Ectodermal cell (in vitro differentiated cells): Measurements from ENCODE around the gene TBC1D22A.

Experiments used
- H3K27ac ChIP-seq: 2 replicates; pipeline ENCODE4 v1.7.0; 2013; ENCODE audit warnings: mild to moderate bottlenecking, low read depth, low read length; ENCODE audit not compliant: insufficient read depth, poor library complexity, severe bottlenecking
- H3K27me3 ChIP-seq: 2 replicates; pipeline ENCODE4 v1.7.0; 2013; ENCODE audit warnings: mild to moderate bottlenecking, low read length; ENCODE audit not compliant: insufficient read depth, control insufficient read depth, poor library complexity, severe bottlenecking
- H3K36me3 ChIP-seq: one replicate; pipeline ENCODE4 v1.7.0; 2013; ENCODE audit warnings: low read length; ENCODE audit not compliant: control insufficient read depth, insufficient read depth
- H3K4me1 ChIP-seq: one replicate; pipeline ENCODE4 v1.7.0; 2013; ENCODE audit warnings: low read length; ENCODE audit not compliant: control insufficient read depth, insufficient read depth
- H3K4me3 ChIP-seq: 2 replicates; pipeline ENCODE4 v1.7.0; 2013; ENCODE audit warnings: low read depth, low read length, control low read depth; ENCODE audit not compliant: insufficient read depth
- H3K9me3 ChIP-seq: 2 replicates; pipeline ENCODE4 v1.7.0; 2013; ENCODE audit warnings: mild to moderate bottlenecking, low read length, moderate library complexity; ENCODE audit not compliant: control insufficient read depth
- WGBS, 2 experiments: methylation state at CpG; one replicate each; pipeline ENCODE4 v1.1.7; 2013; ENCODE audit warnings: missing lambda C conversion rate in 2 of 2; 5-methylcytosine and 5-hydroxymethylcytosine counted together

Gene TBC1D22A

GRCh38 chr22:47016631-47017030 is 254.2 kb downstream of the TBC1D22A start:
- Histone ChIP-seq H3K27ac (no peak overlapping the region), H3K27me3 (no peaks in the 10 kb centered on the region), H3K9me3 (peaks cover 3% of the 10 kb centered on the region), H3K4me1 (no peaks in the 10 kb centered on the region), H3K36me3 (no peaks in the 10 kb centered on the region), H3K4me3 (no peak overlapping the region)
- 91 to 94% methylated on average over 22 of the region's 22 CpGs for WGBS, 2 experiments

GRCh38 chr22:47017245-47017644 is 254.8 kb downstream of the TBC1D22A start:
- Histone ChIP-seq H3K27ac (no peak overlapping the region), H3K9me3 (peaks cover 3% of the 10 kb centered on the region), H3K36me3 (no peaks in the 10 kb centered on the region), H3K4me3 (no peak overlapping the region), H3K4me1 (no peaks in the 10 kb centered on the region), H3K27me3 (no peaks in the 10 kb centered on the region)
- WGBS, 2 experiments = 87 to 88% methylated on average over 13 of the region's 13 CpGs

GRCh38 chr22:47018010-47018910 is 255.8 kb downstream of the TBC1D22A start:
- H3K27me3 ChIP-seq = no peaks in the 10 kb centered on the region
- H3K36me3 ChIP-seq = no peaks in the 10 kb centered on the region
- H3K9me3 ChIP-seq = peaks cover 3% of the 10 kb centered on the region
- H3K4me1 ChIP-seq = no peaks in the 10 kb centered on the region
- no peak overlapping the region for H3K4me3 ChIP-seq
- H3K27ac ChIP-seq = no peak overlapping the region
- WGBS, 2 experiments = 94 to 95% methylated on average over 32 of the region's 32 CpGs

GRCh38 chr22:47019012-47019790 is 256.8 kb downstream of the TBC1D22A start:
- Histone ChIP-seq H3K9me3 (peaks cover 3% of the 10 kb centered on the region), H3K4me1 (no peaks in the 10 kb centered on the region)
- 95% methylated on average over 21 of the region's 22 CpGs for WGBS, 2 experiments

GRCh38 chr22:47020166-47020565 is 257.7 kb downstream of the TBC1D22A start:
- 93 to 95% methylated on average over 7 of the region's 7 CpGs for WGBS, 2 experiments

More at GRCh38 chr22:47019012-47019790, 256.8 kb downstream of the TBC1D22A start:
- no peak overlapping the region for H3K27ac ChIP-seq
- H3K27me3 ChIP-seq = no peaks in the 10 kb centered on the region
- H3K4me3 ChIP-seq = no peak overlapping the region
- H3K36me3 ChIP-seq = no peaks in the 10 kb centered on the region

GRCh38 chr22:47021371-47022074 is 259.1 kb downstream of the TBC1D22A start:
- H3K36me3 ChIP-seq = no peaks in the 10 kb centered on the region
- H3K27me3 ChIP-seq = no peaks in the 10 kb centered on the region
- WGBS, 2 experiments = 93 to 95% methylated on average over 7 of the region's 7 CpGs
- H3K4me3 ChIP-seq = no peak overlapping the region
- H3K9me3 ChIP-seq = peaks cover 3% of the 10 kb centered on the region
- no peak overlapping the region for H3K27ac ChIP-seq
- no peaks in the 10 kb centered on the region for H3K4me1 ChIP-seq

More at GRCh38 chr22:47020166-47020565, 257.7 kb downstream of the TBC1D22A start:
- Histone ChIP-seq H3K27me3 (no peaks in the 10 kb centered on the region), H3K4me1 (no peaks in the 10 kb centered on the region), H3K4me3 (no peak overlapping the region), H3K9me3 (peaks cover 3% of the 10 kb centered on the region), H3K36me3 (no peaks in the 10 kb centered on the region), H3K27ac (no peak overlapping the region)

- Histone ChIP-seq H3K4me3 (no peak overlapping the region), H3K4me1 (no peaks in the 10 kb centered on the region), H3K9me3 (peaks cover 3% of the 10 kb centered on the region), H3K27ac (no peak overlapping the region), H3K36me3 (no peaks in the 10 kb centered on the region), H3K27me3 (no peaks in the 10 kb centered on the region)
- 96 to 100% methylated on average over 3 of the region's 3 CpGs for WGBS, 2 experiments
Measured at GRCh38 chr22:47022075-47022473, 259.6 kb downstream of the TBC1D22A start.

GRCh38 chr22:47022475-47022874 is 260.0 kb downstream of the TBC1D22A start:
- no peak overlapping the region for H3K4me3 ChIP-seq
- WGBS, 2 experiments = 96 to 98% methylated on average over 6 of the region's 7 CpGs
- no peak overlapping the region for H3K27ac ChIP-seq
- H3K27me3 ChIP-seq = no peaks in the 10 kb centered on the region
- H3K9me3 ChIP-seq = peaks cover 3% of the 10 kb centered on the region
- no peaks in the 10 kb centered on the region for H3K4me1 ChIP-seq
- H3K36me3 ChIP-seq = no peaks in the 10 kb centered on the region

GRCh38 chr22:47023871-47024270 is 261.4 kb downstream of the TBC1D22A start:
- Histone ChIP-seq H3K36me3 (no peaks in the 10 kb centered on the region), H3K4me1 (no peaks in the 10 kb centered on the region), H3K9me3 (peaks cover 3% of the 10 kb centered on the region), H3K27ac (no peak overlapping the region), H3K4me3 (no peak overlapping the region), H3K27me3 (no peaks in the 10 kb centered on the region)
- WGBS, 2 experiments = 93 to 95% methylated on average over 12 of the region's 13 CpGs

GRCh38 chr22:47027766-47028165 is 265.3 kb downstream of the TBC1D22A start:
- WGBS, 2 experiments = 36% methylated on average over 9 of the region's 9 CpGs

More at GRCh38 chr22:47027766-47028165, 265.3 kb downstream of the TBC1D22A start:
- no peak overlapping the region for H3K4me3 ChIP-seq
- no peaks in the 10 kb centered on the region for H3K36me3 ChIP-seq
- no peaks in the 10 kb centered on the region for H3K27me3 ChIP-seq
- no peak overlapping the region for H3K27ac ChIP-seq
- no peaks in the 10 kb centered on the region for H3K9me3 ChIP-seq
- peaks cover 8% of the 10 kb centered on the region for H3K4me1 ChIP-seq
